KMS-11 (cell line): ENCODE results near the gene TRPC6.

Source experiments
- H2AFZ ChIP-seq: fragments of 200-600 bp; sonication (generic); 2 replicates; pipeline ENCODE4 v1.6.1; 2016; ENCODE audit warnings: antibody characterized with exemption, mixed run types, low read depth
- H3K27ac ChIP-seq: fragments of 200-600 bp; sonication (generic); 2 replicates; pipeline ENCODE4 v1.6.1; 2016; ENCODE audit warnings: mild to moderate bottlenecking, mixed run types
- H3K27me3 ChIP-seq: fragments of 200-600 bp; sonication (generic); 2 replicates; pipeline ENCODE4 v1.6.1; 2017; ENCODE audit warnings: mild to moderate bottlenecking, low read depth, mixed run types, moderate library complexity; ENCODE audit not compliant: insufficient read depth
- H3K36me3 ChIP-seq: fragments of 200-600 bp; sonication (generic); 2 replicates; pipeline ENCODE4 v1.6.1; 2017; ENCODE audit warnings: mild to moderate bottlenecking, mixed run types; ENCODE audit not compliant: insufficient read depth
- H3K4me1 ChIP-seq: fragments of 200-600 bp; sonication (generic); 2 replicates; pipeline ENCODE4 v1.6.1; 2016; ENCODE audit warnings: mild to moderate bottlenecking, low read depth, mixed run types; ENCODE audit not compliant: poor library complexity, severe bottlenecking
- H3K4me2 ChIP-seq: fragments of 200-600 bp; sonication (generic); 2 replicates; pipeline ENCODE4 v1.7.0; 2016; ENCODE audit warnings: mild to moderate bottlenecking, mixed run types
- H3K4me3 ChIP-seq: fragments of 200-600 bp; sonication (generic); IDR thresholded peaks from 2 replicates; pipeline ENCODE4 v1.6.1; 2017; ENCODE audit warnings: low read depth, low read length, mixed read lengths; ENCODE audit not compliant: insufficient read depth
- H3K79me2 ChIP-seq: fragments of 200-600 bp; sonication (generic); 2 replicates; pipeline ENCODE4 v1.6.1; 2016; ENCODE audit warnings: low read depth, mixed run types; ENCODE audit not compliant: insufficient read depth
- H3K9ac ChIP-seq: fragments of 200-600 bp; sonication (generic); 2 replicates; pipeline ENCODE4 v1.6.1; 2016; ENCODE audit warnings: mild to moderate bottlenecking, mixed run types
- H4K20me1 ChIP-seq: fragments of 200-600 bp; sonication (generic); 2 replicates; pipeline ENCODE4 v1.6.1; 2016; ENCODE audit warnings: mild to moderate bottlenecking, mixed run types; ENCODE audit not compliant: insufficient read depth
- CTCF ChIP-seq: fragments of 200-600 bp; sonication (generic); conservative IDR thresholded peaks from 2 replicates; pipeline ENCODE4 v1.6.1; 2017; ENCODE audit warnings: low read depth, mild to moderate bottlenecking, antibody characterized with exemption, low read length, moderate library complexity, mixed read lengths

TRPC6 gene

GRCh38 chr11:101487775-101488174 is 96.0 kb downstream of the TRPC6 start:
- no peak overlapping the region for H3K4me2 ChIP-seq
- no peaks in the 10 kb centered on the region for H3K36me3 ChIP-seq

GRCh38 chr11:101482556-101483124 is 101.2 kb downstream of the TRPC6 start:
- H3K4me1 ChIP-seq = no peaks in the 10 kb centered on the region
- no peak overlapping the region for H3K27ac ChIP-seq
- no peak overlapping the region for H3K4me3 ChIP-seq
- H4K20me1 ChIP-seq = no peaks in the 10 kb centered on the region
- no peak for TF ChIP-seq CTCF
- H3K9ac ChIP-seq = no peak overlapping the region
- H2AFZ ChIP-seq = no peak overlapping the region
- no peak overlapping the region for H3K4me2 ChIP-seq
- H3K27me3 ChIP-seq = no peaks in the 10 kb centered on the region
- H3K36me3 ChIP-seq = no peaks in the 10 kb centered on the region
- H3K79me2 ChIP-seq = no peaks in the 10 kb centered on the region

More at GRCh38 chr11:101487775-101488174, 96.0 kb downstream of the TRPC6 start:
- H3K27ac ChIP-seq = no peak overlapping the region
- no peaks in the 10 kb centered on the region for H3K4me1 ChIP-seq
- H4K20me1 ChIP-seq = no peaks in the 10 kb centered on the region
- H3K4me3 ChIP-seq = no peak overlapping the region
- H3K27me3 ChIP-seq = no peaks in the 10 kb centered on the region
- no peaks in the 10 kb centered on the region for H3K79me2 ChIP-seq
- TF ChIP-seq CTCF = no peak
- H3K9ac ChIP-seq = no peak overlapping the region
- no peak overlapping the region for H2AFZ ChIP-seq

GRCh38 chr11:101478587-101479369 is 105.0 kb downstream of the TRPC6 start:
- Histone ChIP-seq H3K27ac (no peak overlapping the region), H3K36me3 (no peaks in the 10 kb centered on the region), H3K27me3 (no peaks in the 10 kb centered on the region), H3K4me1 (no peaks in the 10 kb centered on the region), H4K20me1 (no peaks in the 10 kb centered on the region), H3K4me3 (no peak overlapping the region), H3K4me2 (no peak overlapping the region), H3K9ac (no peak overlapping the region), H3K79me2 (no peaks in the 10 kb centered on the region), H2AFZ (no peak overlapping the region)
- TF ChIP-seq CTCF = no peak

GRCh38 chr11:101477926-101478325 is 105.9 kb downstream of the TRPC6 start:
- Histone ChIP-seq H3K4me1 (no peaks in the 10 kb centered on the region), H3K4me3 (no peak overlapping the region), H3K27me3 (no peaks in the 10 kb centered on the region), H3K27ac (no peak overlapping the region), H2AFZ (no peak overlapping the region), H4K20me1 (no peaks in the 10 kb centered on the region), H3K9ac (no peak overlapping the region), H3K79me2 (no peaks in the 10 kb centered on the region), H3K36me3 (no peaks in the 10 kb centered on the region), H3K4me2 (no peak overlapping the region)
- no peak for TF ChIP-seq CTCF
